HG03045 (cell line): ENCODE measurements around the gene WNT2.
"Not testable (repeated sequence)": the region's sequence is repeated elsewhere in the genome, so short reads cannot be mapped to it uniquely, and the experiment has no call there.

Source experiments
- ATAC-seq: cut with Tn5 transposase; IDR thresholded peaks from one replicate; pipeline ENCODE4 v1.9.1; 2021; ENCODE audit warnings: mild to moderate bottlenecking, moderate library complexity; ENCODE audit not compliant: unreplicated experiment

Gene WNT2

GRCh38 chr7:117270371-117270770 lies 52.5 kb downstream of the WNT2 start:
- no peak for ATAC-seq

GRCh38 chr7:117269886-117270285 lies 53.0 kb downstream of the WNT2 start:
- ATAC-seq: no peak

GRCh38 chr7:117269417-117269816 lies 53.4 kb downstream of the WNT2 start:
- no peak for ATAC-seq

- ATAC-seq: no peak
Observed at GRCh38 chr7:117264716-117265115, 58.1 kb downstream of the WNT2 start.

- ATAC-seq: no peak
Observed at GRCh38 chr7:117262546-117262945, 60.3 kb downstream of the WNT2 start.

GRCh38 chr7:117259615-117260014 lies 63.2 kb downstream of the WNT2 start:
- no peak for ATAC-seq

GRCh38 chr7:117251687-117252086 lies 71.2 kb downstream of the WNT2 start:
- peak; percentile 70 for ATAC-seq

- no peak for ATAC-seq
Observed at GRCh38 chr7:117250801-117251200, 72.1 kb downstream of the WNT2 start.

GRCh38 chr7:117250245-117250644 lies 72.6 kb downstream of the WNT2 start:
- ATAC-seq: no peak

GRCh38 chr7:117249696-117250095 lies 73.2 kb downstream of the WNT2 start:
- ATAC-seq: no peak

- ATAC-seq: no peak
Observed at GRCh38 chr7:117248829-117249228, 74.0 kb downstream of the WNT2 start.

- no peak for ATAC-seq
Observed at GRCh38 chr7:117247809-117248208, 75.0 kb downstream of the WNT2 start.

- not testable (repeated sequence) for ATAC-seq
Observed at GRCh38 chr7:117245703-117246102, 77.2 kb downstream of the WNT2 start.

GRCh38 chr7:117243390-117243789 lies 79.5 kb downstream of the WNT2 start:
- ATAC-seq: no peak

- no peak for ATAC-seq
Observed at GRCh38 chr7:117241088-117241487, 81.8 kb downstream of the WNT2 start.

GRCh38 chr7:117238937-117239336 lies 83.9 kb downstream of the WNT2 start:
- ATAC-seq: no peak

GRCh38 chr7:117238472-117238871 lies 84.4 kb downstream of the WNT2 start:
- no peak for ATAC-seq

- no peak for ATAC-seq
Observed at GRCh38 chr7:117237646-117238045, 85.2 kb downstream of the WNT2 start.

- ATAC-seq: no peak
Observed at GRCh38 chr7:117231047-117231359, 91.9 kb downstream of the WNT2 start.

GRCh38 chr7:117230276-117231046 lies 92.4 kb downstream of the WNT2 start:
- ATAC-seq: peak; percentile 62

GRCh38 chr7:117229350-117229749 lies 93.5 kb downstream of the WNT2 start:
- ATAC-seq: no peak

GRCh38 chr7:117227091-117227490 lies 95.8 kb downstream of the WNT2 start:
- no peak for ATAC-seq

- no peak for ATAC-seq
Observed at GRCh38 chr7:117225536-117225935, 97.3 kb downstream of the WNT2 start.
